Stimulated activated CD4-positive, alpha-beta T cell treated with anti-CD3 and anti-CD28 coated beads, TNF-alpha, amount 100 ng/mL, for 1 hour (primary cell): ENCODE results near the gene CAPRIN1.
"Not testable (repeated sequence)": the region's sequence is repeated elsewhere in the genome, so short reads cannot be mapped to it uniquely, and the experiment has no call there.

Source experiments
- DNase-seq, 3 donors: peaks; one replicate each; pipeline ENCODE4 v3.0.0-alpha.2; 2020; ENCODE audit warnings: low read depth in 3 of 3, low spot score in 1 of 3

Gene CAPRIN1

GRCh38 chr11:34084637-34085036 is 33.1 kb downstream of the CAPRIN1 start:
- DNase-seq: no peak

- DNase-seq: no peak
Observed at GRCh38 chr11:34086554-34087283, 35.2 kb downstream of the CAPRIN1 start.

GRCh38 chr11:34091825-34092224 is 40.3 kb downstream of the CAPRIN1 start:
- no peak for DNase-seq

GRCh38 chr11:34094900-34095299 is 43.4 kb downstream of the CAPRIN1 start:
- DNase-seq: not testable (repeated sequence)

- no peak for DNase-seq
Observed at GRCh38 chr11:34098813-34099212, 47.3 kb downstream of the CAPRIN1 start.

GRCh38 chr11:34104680-34105078 is 53.1 kb downstream of the CAPRIN1 start:
- no peak for DNase-seq

- DNase-seq: peak; percentile 90 to 95 (median 94)
Observed at GRCh38 chr11:34105079-34105956, 53.8 kb downstream of the CAPRIN1 start, which contains the start of gene NAT10. NAT10 (plus strand) TSS chr11:34105629; CDS start chr11:34108226, 2,597 bp downstream.

GRCh38 chr11:34105957-34106504 is 54.5 kb downstream of the CAPRIN1 start:
- no peak for DNase-seq

- no peak for DNase-seq
Observed at GRCh38 chr11:34111722-34112270, 60.3 kb downstream of the CAPRIN1 start.

GRCh38 chr11:34114014-34114413 is 62.5 kb downstream of the CAPRIN1 start:
- no peak for DNase-seq

- DNase-seq: no peak
Observed at GRCh38 chr11:34114471-34114870, 62.9 kb downstream of the CAPRIN1 start.

- no peak for DNase-seq
Observed at GRCh38 chr11:34120651-34121050, 69.1 kb downstream of the CAPRIN1 start.

GRCh38 chr11:34124885-34125668 is 73.5 kb downstream of the CAPRIN1 start:
- DNase-seq: no peak

GRCh38 chr11:34126959-34127848 is 75.7 kb downstream of the CAPRIN1 start:
- no peak for DNase-seq

- DNase-seq: no peak
Observed at GRCh38 chr11:34128824-34129223, 77.3 kb downstream of the CAPRIN1 start.

GRCh38 chr11:34132261-34132965 is 80.9 kb downstream of the CAPRIN1 start:
- DNase-seq: no peak

- no peak for DNase-seq
Observed at GRCh38 chr11:34134765-34135164, 83.2 kb downstream of the CAPRIN1 start.

- no peak for DNase-seq
Observed at GRCh38 chr11:34135439-34135838, 83.9 kb downstream of the CAPRIN1 start.

- no peak for DNase-seq
Observed at GRCh38 chr11:34136420-34136819, 84.9 kb downstream of the CAPRIN1 start.
